Testis (tissue), 3 donors: ENCODE data around the gene ANXA4. TPM values are rescaled to one million over a fixed set of nuclear protein-coding genes. Genes with fewer than 3 reads are reported as not detected.
A peak's percentile ranks its signal among the peaks of the same experiment; 100 is the strongest.

Experiments
- DNase-seq: peaks from one replicate; pipeline ENCODE4 v3.0.0-alpha.2; 2019
- H3K27ac ChIP-seq, 2 donors: fragments of 200-600 bp; sonication (generic); one replicate each; pipeline ENCODE4 v1.5.1; 2019
- H3K27me3 ChIP-seq: fragments of 200-600 bp; sonication (generic); one replicate; pipeline ENCODE4 v1.5.1; 2019
- H3K36me3 ChIP-seq: fragments of 200-600 bp; sonication (generic); one replicate; pipeline ENCODE4 v1.5.1; 2017; ENCODE audit warnings: low read depth; ENCODE audit errors: missing control alignments
- H3K4me1 ChIP-seq: fragments of 200-600 bp; sonication (generic); one replicate; pipeline ENCODE4 v1.5.1; 2019
- H3K4me3 ChIP-seq, 2 donors: fragments of 200-600 bp; sonication (generic); one replicate each; pipeline ENCODE4 v1.5.1; 2017 to 2019
- H3K9me3 ChIP-seq: fragments of 200-600 bp; sonication (generic); one replicate; pipeline ENCODE4 v1.5.1; 2017
- CTCF ChIP-seq, 3 experiments: fragments of 450-650 bp in 2 of 3; fragments of 200-600 bp in 1 of 3; sonication (generic) in 1 of 3; IDR thresholded peaks; one replicate each; pipeline ENCODE4 v1.5.1; 2016 to 2019; ENCODE audit warnings: antibody characterized with exemption in 3 of 3, mild to moderate bottlenecking in 2 of 3, moderate library complexity in 1 of 3
- POLR2A ChIP-seq: fragments of 450-650 bp; IDR thresholded peaks from one replicate; pipeline ENCODE4 v1.6.1; 2017; ENCODE audit warnings: antibody characterized with exemption, mild to moderate bottlenecking, moderate library complexity
- WGBS, 2 donors: methylation state at CpG; one replicate each; pipeline ENCODE4 v1.1.5; 2018; 5-methylcytosine and 5-hydroxymethylcytosine counted together
- intact Hi-C: fragments of 100-400 bp; cut with DNase I; formaldehyde crosslinking; loops from one replicate; pipeline ENCODE4 v1.15.1; 2023; ENCODE audit warnings: low total_unique reads
- polyA plus RNA-seq: library from polyadenylated mRNA; stranded (reverse); fragments of 350-450 nt; fragmentation: Illumina TruSeq; extraction: RNeasy Lipid Tissue Mini Kit (QIAGEN cat#74804); gene quantifications from one replicate; pipeline ENCODE4 v1.2.3, GENCODE V29; 2014; ENCODE audit warnings: low read depth, low replicate concordance; ENCODE audit not compliant: insufficient read depth
- total RNA-seq, 2 donors: library from RNA; depleted of rRNA; stranded (reverse); fragments of >200 nt; gene quantifications; one replicate each; pipeline ENCODE4 v1.2.3, GENCODE V29; 2016

Gene ANXA4
- total and polyA plus RNA-seq, 3 donors from 2014 or later: 27.1 to 71.2 (median 30.2) TPM

GRCh38 chr2:69723791-69724190, 18.1 kb upstream of the ANXA4 start:
- Histone ChIP-seq H3K27ac (no peak overlapping the region), H3K9me3 (no peaks in the 10 kb centered on the region), H3K36me3 (no peaks in the 10 kb centered on the region), H3K4me3 (no peak overlapping the region), H3K4me1 (peaks cover 4% of the 10 kb centered on the region), H3K27me3 (no peaks in the 10 kb centered on the region)
- 60 to 65% methylated on average over 14 of the region's 14 CpGs for WGBS, 2 donors
- TF ChIP-seq CTCF (IDR thresholded peaks at IDR 0.05) (no peak), POLR2A (no peak)
- no peak for DNase-seq
- intact Hi-C loops: no loop called here

GRCh38 chr2:69724540-69725159, 17.3 kb upstream of the ANXA4 start:
- Histone ChIP-seq H3K36me3 (no peaks in the 10 kb centered on the region), H3K4me3 (peak overlapping the region in 1 of 2 donors; percentile 6), H3K4me1 (peaks cover 4% of the 10 kb centered on the region), H3K27ac (no peak overlapping the region), H3K9me3 (no peaks in the 10 kb centered on the region), H3K27me3 (no peaks in the 10 kb centered on the region)
- TF ChIP-seq POLR2A (no peak), CTCF (IDR thresholded peaks at IDR 0.05) (peak; percentile 92 to 95 (median 94))
- intact Hi-C loops: loop anchor here (5.0 kb wide), 1 partner anchor 88 kb away; no protein-coding TSS in a partner anchor
- DNase-seq: peak; percentile 96
- WGBS, 2 donors: 2 to 3% methylated on average over 13 of the region's 13 CpGs

GRCh38 chr2:69725706-69726360, 16.1 kb upstream of the ANXA4 start:
- TF ChIP-seq POLR2A (no peak), CTCF (IDR thresholded peaks at IDR 0.05) (no peak)
- Histone ChIP-seq H3K4me3 (no peak overlapping the region), H3K27me3 (no peaks in the 10 kb centered on the region), H3K27ac (no peak overlapping the region), H3K4me1 (peaks cover 4% of the 10 kb centered on the region), H3K9me3 (no peaks in the 10 kb centered on the region), H3K36me3 (no peaks in the 10 kb centered on the region)
- WGBS, 2 donors: 89 to 93% methylated on average over 7 of the region's 7 CpGs
- intact Hi-C loops: loop anchor here (5.0 kb wide), 1 partner anchor 86 kb away; no protein-coding TSS in a partner anchor
- DNase-seq: no peak

GRCh38 chr2:69729266-69729665, 12.7 kb upstream of the ANXA4 start:
- Histone ChIP-seq H3K27ac (no peak overlapping the region), H3K27me3 (no peaks in the 10 kb centered on the region), H3K4me3 (no peak overlapping the region), H3K36me3 (no peaks in the 10 kb centered on the region), H3K4me1 (peaks cover 7% of the 10 kb centered on the region), H3K9me3 (no peaks in the 10 kb centered on the region)
- DNase-seq: no peak
- no peak for TF ChIP-seq CTCF (IDR thresholded peaks at IDR 0.05)
- 78 to 87% methylated on average over 5 of the region's 5 CpGs for WGBS, 2 donors
- intact Hi-C loops: loop anchor here (5.0 kb wide), 1 partner anchor 83 kb away; no protein-coding TSS in a partner anchor
